ENCODE measurements around the gene KPTN.

The KPTN gene

DNA sequence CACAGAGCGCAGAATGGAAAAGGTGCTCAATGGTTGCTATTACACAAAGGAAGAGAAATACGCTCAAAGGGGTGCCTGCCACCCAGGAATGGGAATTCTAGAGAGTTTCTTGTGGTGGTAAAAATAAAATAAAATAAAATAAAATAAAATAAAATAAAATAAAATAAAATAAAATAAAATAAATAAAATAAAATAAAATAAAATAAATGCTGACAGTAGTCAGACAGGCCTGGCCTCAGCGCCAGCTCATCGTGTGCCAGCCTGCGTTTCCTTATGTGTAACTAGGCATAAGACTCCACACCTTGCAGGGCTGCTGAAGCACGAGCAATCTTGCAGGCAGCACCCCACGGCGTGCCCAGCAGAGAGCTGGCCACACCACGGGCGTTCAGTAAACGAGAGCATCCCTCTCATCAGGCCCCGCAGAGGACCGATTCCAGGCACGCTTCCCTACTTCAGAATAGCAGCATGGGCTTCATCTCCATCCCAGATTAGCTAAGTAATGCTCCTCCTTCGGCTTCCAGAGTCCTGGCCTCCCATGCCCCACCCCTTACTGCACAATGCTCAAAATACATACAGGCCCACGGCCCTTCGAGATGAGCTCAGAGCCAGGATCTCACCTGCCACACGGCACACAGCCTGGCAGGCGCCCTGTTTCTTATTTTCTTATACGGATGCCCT lies 25.3 kb upstream of the KPTN start:
- DNase-seq (ENCODE audit: low read depth in 2 of 2), result no peak

DNA sequence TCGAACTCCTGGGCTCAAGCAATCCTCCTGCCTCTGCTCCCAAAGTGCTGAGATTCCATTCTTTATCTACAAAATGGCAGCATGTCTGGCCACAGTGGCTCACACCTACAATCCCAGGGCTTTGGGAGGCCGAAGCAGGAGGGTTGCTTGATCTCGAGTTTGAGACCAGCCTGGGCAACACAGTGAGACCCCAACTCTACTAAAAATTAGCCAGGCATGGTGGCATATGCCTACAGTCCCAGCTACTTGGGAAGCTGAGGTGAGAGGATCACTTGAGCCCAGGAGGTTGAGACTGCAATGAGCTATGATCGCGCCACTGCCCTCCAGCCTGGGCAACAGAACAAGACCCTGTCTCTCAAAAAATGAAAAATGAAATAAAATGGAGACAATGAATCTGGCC lies 24.7 kb upstream of the KPTN start:
- DNase-seq (ENCODE audit: low read depth in 2 of 2), result no peak

DNA sequence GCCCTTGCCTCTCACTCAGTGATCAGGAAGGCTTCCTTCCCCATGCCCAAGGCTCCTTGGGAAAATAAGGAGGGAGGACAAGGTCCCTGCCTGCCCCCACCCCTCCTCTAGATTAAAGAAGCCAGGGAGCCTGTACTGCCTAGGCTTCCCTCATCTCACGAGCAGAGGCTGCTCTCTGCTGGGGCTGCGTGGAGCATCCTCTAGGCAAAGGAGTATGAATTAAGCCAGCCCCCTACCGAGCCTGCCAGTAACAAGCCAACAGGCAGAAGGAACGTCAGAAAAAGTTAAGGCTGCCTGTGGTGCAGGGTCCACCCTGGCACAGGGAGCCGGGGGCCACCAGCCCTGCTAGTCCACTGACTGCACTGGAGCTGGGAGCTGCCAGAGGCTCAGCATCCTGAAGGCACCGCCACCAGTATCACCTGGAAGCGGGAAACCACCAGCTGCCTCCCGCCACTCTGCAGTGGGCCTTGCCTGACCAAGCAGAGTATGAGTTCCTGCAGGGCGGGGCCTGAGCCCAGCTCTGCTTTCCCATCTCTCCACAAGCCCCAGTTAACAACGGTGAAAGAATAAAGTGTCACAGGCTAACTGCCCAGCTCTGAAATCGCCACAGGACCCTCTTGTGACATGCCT lies 24.0 kb upstream of the KPTN start:
- DNase-seq (ENCODE audit: low read depth in 2 of 2), result no peak

DNA sequence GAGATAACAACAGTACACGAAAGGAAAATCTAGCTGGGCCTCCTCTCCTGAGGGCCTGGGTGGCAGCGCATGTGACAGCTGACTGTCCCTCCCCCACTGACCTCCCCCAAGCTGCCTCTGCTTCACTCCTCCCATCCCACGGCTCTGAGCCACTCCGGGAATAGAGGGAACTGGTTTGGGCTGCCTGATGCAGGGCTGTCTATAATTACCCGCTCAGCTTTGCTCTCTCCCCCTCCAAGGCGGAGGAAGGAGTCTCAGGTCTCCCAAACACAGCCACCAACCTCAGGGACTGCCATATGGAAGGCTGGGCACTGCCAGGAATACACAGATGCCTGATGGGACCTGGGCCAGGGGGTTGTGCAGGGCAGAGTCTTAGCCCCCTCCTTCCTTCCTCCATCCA lies 23.0 kb upstream of the KPTN start:
- no peak for DNase-seq (ENCODE audit: low read depth in 2 of 2)

DNA sequence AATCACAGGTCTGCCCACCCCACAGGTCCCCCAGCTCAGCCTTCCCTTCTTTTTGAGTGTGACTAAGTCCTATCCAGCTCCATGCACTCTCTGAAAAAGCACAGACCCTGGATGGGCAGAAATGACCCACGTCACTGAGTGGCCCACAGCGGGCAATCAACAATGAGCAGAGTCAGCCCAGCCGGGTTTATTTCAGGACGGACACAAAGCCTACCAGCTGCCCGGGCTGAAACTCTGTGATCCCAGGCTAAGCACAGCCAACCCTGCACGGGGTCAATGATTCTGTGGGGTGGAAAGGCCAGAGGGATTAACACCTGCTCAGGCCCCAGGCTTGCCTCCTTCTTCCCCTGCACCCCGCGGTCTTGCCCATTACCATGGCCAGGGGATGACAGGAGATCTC lies 22.4 kb upstream of the KPTN start:
- no peak for DNase-seq (ENCODE audit: low read depth in 2 of 2)

DNA sequence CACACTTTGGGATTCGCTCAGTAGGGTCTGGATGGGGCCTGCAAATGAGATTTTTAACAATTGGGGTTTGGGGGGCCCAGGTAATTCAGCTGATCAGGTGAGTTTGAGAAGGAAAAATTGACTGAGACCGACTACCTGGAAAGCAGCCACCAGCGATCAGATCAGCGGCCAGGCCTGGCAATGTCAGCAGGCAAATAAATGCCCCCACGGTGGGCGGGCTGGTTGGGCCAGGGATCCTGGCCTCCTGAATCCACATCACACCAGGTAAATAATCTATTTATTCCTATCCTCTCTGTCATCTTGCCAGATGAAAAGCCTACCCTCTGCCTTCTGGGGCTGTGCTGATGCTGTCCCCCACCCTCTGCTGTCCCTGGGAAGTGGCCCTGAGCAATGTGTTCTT lies 21.5 kb upstream of the KPTN start:
- no peak for DNase-seq (ENCODE audit: low read depth in 2 of 2)

DNA sequence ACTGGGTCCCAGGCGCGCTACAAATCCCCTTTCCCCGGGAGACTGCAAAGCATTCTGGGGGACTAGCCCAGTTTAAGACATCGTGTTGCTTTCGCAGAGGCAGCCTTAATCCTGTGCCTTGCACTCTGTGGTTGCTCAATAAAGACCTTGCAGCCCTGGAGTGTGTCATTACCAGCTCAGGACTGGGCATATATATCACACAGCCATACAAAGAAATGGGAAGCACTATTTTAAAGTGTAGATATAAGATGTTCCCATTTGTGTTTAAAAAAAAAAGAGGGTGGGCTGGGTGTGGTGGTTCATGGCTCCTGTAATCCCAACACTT lies 19.8 kb upstream of the KPTN start:
- no peak for DNase-seq (ENCODE audit: low read depth in 2 of 2)

DNA sequence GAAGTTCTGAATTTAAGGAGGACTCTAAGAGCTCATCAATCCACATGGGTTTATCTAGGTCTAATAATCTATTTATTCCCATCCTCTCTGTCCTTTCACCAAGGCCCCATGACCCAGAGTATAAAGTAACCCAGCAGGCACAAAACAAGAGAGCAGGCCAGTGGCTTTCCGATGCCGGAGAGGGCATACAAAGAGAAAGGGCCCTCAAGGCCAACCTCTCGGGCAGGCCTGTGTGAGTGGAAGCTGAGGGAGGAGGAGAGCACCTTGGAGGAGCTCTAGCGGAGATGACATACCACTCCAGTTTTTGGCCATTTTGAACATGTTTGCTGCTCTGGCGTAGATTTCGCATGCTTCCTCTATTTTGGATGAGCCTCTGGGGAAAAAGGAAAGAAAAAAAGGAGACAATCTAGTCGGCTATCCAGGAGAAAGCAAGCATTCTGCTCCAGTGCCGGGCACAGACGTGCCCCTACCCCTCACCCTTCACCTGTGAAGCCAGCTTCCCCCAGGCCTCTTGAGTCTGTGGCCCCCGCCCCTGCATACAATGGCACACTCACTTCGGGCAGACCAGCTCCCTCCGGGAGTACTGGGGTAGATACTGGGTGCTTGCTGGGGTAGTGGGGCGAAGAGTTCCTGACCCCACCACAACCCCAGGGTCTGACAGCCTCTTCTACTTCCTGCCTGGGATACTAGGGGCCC lies 19.3 kb upstream of the KPTN start:
- DNase-seq (ENCODE audit: low read depth in 2 of 2), result no peak

DNA sequence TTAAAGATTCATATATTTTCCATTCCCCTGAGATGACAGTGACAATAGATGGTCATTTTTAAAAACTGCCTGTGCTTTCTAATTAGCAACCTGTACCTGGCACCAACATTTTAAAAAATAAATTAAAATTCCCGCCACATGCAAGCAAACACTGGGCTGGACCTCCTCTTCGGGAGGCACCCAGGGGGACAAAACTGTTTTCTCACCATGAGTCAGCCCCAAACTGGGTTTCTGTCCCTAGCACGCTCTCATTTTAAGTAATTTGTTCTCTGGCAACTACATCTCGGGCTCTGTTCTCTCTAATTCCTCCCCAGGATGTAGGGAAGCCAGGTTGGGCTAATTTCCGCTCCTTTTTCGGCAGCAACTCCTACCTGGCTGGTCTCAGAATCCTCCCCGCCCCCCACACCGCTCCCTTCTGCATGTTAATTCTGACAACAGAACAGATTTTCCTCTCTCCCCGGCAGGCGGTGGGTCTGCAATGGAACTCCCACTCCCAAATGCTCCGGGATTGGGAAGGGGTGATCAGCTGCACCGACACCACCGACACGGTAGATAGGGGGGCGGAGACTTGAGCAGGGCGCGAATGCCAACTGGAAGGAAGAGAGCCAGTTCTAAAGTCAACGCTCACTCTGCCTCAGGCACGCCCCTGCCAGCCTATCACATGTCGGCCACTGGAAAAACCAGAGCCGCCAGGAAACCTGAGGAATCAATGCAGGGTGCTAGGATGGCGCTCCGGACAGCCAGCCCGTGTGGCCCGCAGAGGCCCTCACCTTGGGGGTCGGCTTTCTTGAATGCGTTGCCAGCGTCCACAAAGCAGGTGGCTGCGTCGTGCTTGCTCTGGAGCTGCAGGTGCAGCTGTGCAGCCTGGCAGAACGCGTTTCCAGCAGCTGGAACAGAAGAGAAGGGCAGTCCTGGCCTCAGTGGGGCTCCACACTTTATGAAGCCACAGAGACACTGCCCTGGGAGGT lies 16.1 kb upstream of the KPTN start:
- DNase-seq (ENCODE audit: low read depth in 2 of 2), result no peak

DNA sequence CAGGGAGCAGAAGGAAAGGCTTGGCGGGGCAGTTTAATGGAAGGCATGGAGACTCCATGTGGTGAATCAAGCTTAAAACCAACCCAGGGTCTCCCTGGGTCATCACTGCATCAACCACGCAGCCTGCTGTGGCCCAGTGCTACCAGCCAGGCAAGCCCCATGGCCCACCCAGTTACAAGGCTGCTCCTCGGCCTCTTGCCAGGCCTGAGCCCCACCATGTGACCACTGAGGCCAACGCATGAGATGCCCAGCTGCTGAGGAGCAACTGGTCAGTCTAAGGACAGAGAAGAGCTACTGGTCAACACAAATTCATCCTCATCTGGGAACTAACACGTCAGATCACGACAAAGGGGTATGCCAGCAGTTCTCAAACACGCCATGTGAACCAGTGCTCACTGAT lies 15.4 kb upstream of the KPTN start:
- no peak for DNase-seq (ENCODE audit: low read depth in 2 of 2)

DNA sequence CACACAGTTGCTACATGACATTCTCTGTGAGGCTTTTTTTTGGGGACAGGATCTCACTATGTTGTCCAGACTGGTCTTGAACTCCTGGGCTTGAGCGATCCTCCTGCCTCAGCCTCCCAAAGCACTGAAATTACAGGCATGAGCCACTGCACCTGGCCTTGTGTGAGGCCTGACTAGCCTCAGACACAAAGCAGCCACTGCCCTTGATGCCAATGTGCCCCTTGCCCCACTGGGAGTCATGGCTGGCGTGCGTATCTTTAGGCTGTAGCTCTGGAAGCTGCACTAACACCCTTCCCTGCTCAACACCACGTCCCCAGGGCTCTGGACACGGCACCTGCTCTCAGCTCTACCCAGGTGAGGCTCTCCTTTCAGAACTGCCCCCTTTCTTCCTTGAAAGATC lies 14.5 kb upstream of the KPTN start:
- DNase-seq (ENCODE audit: low read depth in 2 of 2), result no peak

DNA sequence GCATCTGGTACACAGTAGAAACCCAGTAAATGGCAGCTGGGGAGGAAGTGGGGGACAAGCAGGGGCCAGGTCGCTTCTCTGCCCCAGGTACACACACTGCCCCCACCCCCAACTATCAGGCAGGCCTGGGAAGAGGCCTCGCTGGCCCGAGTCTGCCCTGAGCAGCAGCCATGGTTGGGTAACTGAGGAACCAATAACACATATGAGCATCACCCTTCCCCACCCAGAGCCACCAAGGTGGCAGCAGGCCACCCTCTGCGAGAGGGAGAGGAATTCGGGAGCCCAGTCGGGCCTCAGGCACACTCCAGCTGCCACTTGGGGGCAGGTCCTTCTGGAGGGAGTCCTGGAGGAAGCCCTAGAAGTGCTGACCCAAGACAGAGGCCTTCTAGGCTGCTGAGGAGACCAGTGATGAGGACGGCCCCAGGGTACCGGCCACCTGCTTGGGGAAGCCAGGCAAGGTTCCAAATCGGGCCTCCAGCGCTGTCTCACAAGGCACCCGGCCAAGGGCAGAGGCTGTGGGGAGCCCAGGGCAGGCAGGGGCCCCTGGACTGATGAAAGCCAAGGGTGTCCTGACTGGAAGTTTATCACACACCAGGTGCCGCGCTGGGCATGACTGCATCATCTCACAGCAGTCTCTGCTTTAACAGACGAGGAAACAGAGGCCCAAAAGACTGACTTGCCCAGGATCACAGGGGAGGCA lies 14.0 kb upstream of the KPTN start:
- DNase-seq (ENCODE audit: low read depth in 2 of 2), result no peak

DNA sequence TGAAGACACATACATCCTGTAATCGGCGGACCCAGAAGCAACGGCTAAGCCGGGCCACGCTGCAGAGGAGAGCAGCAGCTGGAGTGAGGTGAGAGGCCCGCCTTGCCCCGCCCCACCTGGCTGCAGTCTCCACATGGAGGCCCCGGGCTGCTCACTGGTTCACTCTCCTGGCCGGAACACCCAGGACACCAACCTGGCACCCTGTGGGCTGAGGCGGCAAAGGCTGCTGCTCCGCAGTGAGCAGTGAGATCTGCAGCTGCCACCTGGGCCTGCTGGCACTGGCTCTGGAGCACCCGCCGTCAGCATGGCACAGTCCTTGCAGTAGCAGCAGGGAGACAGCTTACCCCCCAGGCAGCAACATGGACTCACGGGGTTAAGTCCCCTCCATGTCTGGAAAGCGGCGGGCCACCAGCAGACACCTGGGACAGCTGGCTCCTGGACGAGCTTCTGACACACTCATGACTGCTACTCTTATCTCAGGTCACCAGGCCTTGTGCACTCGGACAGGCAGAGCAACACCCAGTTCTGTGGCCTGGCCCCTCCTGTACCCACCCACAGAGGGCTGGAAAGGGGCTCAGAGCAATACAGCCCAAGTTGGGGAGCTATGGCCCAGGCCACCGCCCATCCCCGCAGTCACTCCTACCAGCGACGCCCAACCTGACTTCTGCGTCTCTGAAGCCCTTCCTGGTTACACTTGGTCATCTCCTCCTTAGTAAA lies 13.2 kb upstream of the KPTN start:
- no peak for DNase-seq (ENCODE audit: low read depth in 2 of 2)

DNA sequence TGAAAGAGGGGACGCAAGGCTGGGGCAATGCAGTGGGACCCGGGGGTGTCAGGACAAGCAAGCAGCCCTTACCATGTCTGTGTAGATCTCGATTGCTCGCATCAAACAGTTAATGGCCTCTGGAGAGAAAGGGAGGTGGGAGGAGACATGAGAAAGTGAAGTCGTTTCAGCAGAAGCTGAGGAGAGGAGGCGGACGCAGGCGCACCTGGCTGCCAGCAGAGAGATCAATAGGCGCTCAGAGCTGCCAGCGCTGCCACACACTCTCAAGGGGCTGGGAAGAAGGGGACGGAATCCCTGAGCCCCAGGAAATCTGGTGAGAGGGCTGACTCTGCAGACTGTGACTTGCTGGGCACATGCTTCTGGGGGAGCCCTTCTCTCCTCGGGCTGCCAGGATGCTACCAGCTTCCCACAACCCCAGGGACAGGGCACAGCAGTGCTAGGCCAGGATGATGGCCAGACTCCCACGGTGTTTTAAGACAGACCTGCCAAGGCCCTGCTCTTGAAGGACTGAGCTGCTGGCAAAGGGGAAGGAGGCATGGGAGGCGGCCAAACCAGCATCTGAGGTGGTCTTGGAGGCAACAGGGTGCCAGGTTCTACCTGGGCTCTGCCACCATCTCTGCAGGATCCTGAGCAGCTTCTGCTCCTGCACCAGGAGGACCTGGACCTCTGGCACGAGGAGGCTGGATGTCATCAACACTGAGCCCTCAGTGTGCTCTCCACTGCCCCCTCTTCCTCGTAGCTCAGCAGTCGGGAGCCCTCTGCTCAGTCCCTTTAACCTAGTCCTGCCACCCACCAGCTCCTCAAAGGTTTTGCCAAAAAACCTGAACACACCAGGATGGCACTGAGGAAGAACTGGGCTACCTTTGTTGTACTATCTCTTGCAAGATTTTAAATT lies 11.7 kb upstream of the KPTN start:
- no peak for DNase-seq (ENCODE audit: low read depth in 2 of 2)

DNA sequence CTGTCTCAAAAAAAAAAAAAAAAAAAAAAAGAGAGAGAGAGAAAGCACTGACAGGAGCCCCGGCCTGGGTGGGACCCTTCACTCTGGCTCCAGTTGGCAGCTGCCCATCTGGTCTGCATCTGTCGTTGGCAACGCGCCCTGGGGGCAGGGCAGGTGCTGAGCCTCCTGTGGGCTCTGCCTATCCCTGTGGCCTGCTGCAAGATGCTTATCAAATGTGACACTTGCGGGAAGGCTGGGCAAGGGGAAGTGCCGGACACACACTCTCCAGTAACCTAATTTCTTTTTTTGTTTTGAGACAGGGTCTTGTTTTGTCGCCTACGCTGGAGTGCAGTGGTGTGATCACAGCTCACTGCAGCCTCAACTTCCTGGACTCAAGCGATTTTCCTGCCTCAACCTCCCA lies 10.7 kb upstream of the KPTN start:
- no peak for DNase-seq (ENCODE audit: low read depth in 2 of 2)

DNA sequence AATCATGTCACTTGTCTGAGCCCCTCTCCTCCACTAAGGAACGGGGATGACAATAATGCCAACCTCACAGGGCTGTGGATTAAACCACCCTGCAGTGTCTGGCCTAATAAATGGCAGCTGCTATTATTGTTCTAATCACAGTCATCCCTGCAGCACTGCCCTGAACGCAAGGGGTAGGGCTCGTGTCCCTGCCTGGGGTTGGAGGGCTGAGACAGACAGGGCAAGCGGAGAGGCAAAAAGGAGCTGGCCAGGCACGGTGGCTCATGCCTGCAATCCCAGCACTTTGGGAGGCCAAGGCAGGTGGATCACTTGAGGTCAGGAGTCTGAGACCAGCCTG lies 10.2 kb upstream of the KPTN start:
- DNase-seq (ENCODE audit: low read depth in 2 of 2), result no peak

DNA sequence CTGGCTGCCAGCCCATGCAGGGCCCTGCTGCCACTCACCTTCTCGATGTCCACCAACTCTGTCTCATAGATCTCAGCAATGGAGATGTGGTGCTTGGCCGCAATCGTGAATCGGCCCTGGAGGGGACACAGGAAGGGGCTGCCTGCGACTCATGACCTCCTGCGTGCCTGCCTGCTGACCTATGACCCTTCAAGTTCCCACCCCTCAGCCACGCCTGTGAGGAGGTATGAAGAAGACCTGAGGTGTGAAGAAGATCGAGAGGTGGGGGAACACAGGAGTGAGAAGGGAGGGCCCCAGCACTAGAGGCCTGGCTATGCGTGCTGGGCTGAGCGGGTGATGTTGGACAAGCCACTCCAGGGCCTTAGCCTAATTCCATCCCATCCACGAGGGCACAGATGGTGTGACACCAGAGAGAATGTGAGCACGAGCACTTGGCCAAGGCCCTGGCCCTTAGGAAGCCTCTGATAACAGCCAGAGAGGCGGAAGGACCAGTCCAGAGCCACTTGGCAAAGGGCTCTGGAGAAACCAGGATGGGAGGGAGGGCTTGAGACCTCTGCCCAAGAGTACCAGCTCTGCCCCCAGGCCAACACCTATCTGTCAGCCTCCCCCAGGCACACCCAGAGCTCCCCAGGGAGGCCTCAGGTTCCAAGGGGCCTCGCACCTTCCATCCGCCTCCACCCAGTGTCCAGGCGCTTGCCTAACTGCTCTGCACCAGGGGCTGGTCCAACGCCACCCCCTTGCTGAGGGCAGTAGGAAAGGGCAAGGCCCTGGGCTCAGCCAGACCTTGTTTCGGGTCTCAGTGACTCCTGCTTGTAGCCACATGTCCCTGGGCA lies 9.6 kb upstream of the KPTN start:
- DNase-seq (ENCODE audit: low read depth in 2 of 2), result no peak

DNA sequence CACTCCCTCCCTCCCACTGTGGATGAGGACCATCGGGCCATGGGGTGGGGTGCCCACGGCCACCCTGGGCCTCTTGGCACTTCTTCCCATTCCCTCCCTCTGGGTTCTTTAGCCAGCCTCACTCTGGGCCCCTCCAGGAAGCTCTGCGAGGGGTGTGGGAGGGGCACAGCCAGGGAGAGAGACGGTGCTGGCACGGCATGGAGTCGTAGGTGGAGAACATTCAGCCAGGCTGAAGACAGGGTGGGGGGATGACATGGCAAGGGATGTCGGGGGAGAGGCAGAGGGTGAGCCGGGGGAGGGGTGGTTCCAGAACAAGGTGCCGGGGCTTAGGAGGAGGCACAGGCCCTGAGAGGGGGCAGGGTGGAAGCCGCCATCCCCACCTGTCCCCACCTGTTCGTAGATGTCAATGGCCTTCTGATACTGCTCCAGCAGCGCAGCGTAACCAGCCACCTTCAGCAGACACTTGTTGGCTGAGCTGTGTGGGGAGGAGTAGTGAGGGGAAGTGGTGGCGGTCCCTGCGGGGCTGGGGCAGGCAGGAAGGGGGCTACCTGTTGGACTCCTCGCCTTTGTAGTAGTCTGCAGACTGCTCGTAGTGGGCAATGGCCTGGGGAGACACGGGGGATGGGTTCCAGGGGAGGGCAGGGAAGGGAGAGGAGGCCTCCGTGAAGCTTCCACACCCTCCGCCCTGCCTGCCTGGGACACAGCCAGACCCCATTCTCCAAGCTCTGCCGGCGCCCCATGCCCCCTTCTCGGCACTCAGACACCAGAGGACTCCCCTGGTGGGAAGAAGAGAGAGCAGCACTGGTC lies 8.8 kb upstream of the KPTN start:
- DNase-seq (ENCODE audit: low read depth in 2 of 2), result no peak

Measured in stimulated activated CD8-positive, alpha-beta memory T cell treated with anti-CD3 and anti-CD28 coated beads, Interleukin-7, amount 100 ng/mL, for 1 hour (primary cell).